Activated gamma-delta T cell (primary cell): Measurements from ENCODE around the gene ATIC.

ENCODE experiments used
- DNase-seq: peaks from one replicate; lab custom pipeline; 2025; lab: John Stamatoyannopoulos, UW

Gene ATIC

DNA sequence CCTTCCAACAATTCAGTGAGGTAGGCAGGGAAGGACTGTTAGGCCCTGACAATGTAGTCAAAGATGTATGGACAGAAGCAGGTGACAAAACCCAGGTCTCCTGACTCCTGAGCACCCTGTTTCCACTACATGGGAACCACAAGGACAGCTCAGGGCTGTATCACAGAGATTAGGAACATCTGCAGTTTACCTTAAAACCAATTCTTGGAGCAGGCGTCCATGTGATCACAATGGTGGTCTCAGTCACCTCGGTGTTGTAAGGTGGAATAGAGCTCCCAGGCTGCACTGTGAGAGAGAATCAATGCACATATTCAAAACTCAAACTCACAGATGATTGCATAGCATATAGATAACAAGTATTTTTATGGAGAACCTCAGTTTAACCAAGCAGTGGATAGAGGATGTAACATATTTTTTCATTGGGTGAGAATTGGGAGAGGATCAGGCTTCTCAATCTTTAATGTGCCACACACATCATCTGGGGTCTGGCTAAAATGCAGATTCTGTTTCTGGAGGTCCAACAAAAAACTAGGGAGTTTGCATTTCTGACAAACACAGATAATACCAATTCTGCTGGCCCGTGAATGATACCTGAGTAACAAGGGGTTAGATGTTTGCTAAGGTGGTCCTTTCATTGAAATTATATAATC lies 87.3 kb downstream of the ATIC start:
- DNase-seq: no peak
